Ovary (tissue), 9 donors: ENCODE results near the gene LSAMP. TPM values are rescaled to one million over a fixed set of nuclear protein-coding genes. Genes with fewer than 3 reads are reported as not detected.

ENCODE experiments used
- DNase-seq, 5 donors: peaks; one replicate each; pipeline ENCODE4 v3.0.0-alpha.2; 2019 to 2020
- H3K27ac ChIP-seq, 2 donors: fragments of 200-600 bp; one replicate each; pipeline versions ENCODE4 v1.5.1 to v1.8.0; 2019 to 2022
- H3K27me3 ChIP-seq: fragments of 200-600 bp; one replicate; pipeline ENCODE4 v1.8.0; 2022
- H3K36me3 ChIP-seq: fragments of 200-600 bp; sonication (generic); one replicate; pipeline ENCODE4 v1.5.1; 2019
- H3K4me1 ChIP-seq: one replicate; pipeline ENCODE4 v1.8.1; 2013; ENCODE audit warnings: mild to moderate bottlenecking, moderate library complexity; ENCODE audit not compliant: insufficient read depth
- H3K4me3 ChIP-seq: fragments of 200-600 bp; sonication (generic); one replicate; pipeline ENCODE4 v1.5.1; 2017
- H3K9me3 ChIP-seq, 2 donors: fragments of 200-600 bp in 1 of 2; sonication (generic) in 1 of 2; one replicate each; pipeline versions ENCODE4 v1.5.1 to v1.8.1; 2013 to 2019; ENCODE audit warnings: mild to moderate bottlenecking in 1 of 2, moderate library complexity in 1 of 2
- EP300 ChIP-seq: sonication (generic); formaldehyde crosslinking; IDR thresholded peaks from one replicate; pipeline ENCODE4 v1.6.1; 2017; ENCODE audit warnings: antibody characterized with exemption
- POLR2A ChIP-seq: fragments of 450-650 bp; IDR thresholded peaks from one replicate; pipeline ENCODE4 v1.6.1; 2017; ENCODE audit warnings: antibody characterized with exemption, mild to moderate bottlenecking, moderate library complexity
- WGBS, 3 donors: extraction: QIAGEN DNeasy Blood & Tissue Kit in 1 of 3; methylation state at CpG; one replicate each; pipeline versions ENCODE4 v1.1.5 to v1.1.7; 2013 to 2017; 5-methylcytosine and 5-hydroxymethylcytosine counted together
- intact Hi-C, 4 donors: fragments of 100-400 bp; cut with DNase I; formaldehyde crosslinking; loops; one replicate each; pipeline versions ENCODE4 v1.11.0 to v1.15.1; 2022 to 2023
- polyA plus RNA-seq, 2 donors: library from polyadenylated mRNA; stranded (reverse); fragments of 200-250 nt in 1 of 2; fragments of 350-450 nt in 1 of 2; fragmentation: Illumina TruSeq in 1 of 2; extraction: RNeasy Lipid Tissue Mini Kit (QIAGEN cat#74804) in 1 of 2; gene quantifications; one replicate each; pipeline ENCODE4 v1.2.3, GENCODE V29; 2013 to 2014
- total RNA-seq, 7 donors: library from RNA; depleted of rRNA in 2 of 7; stranded (reverse); fragments of >200 nt in 2 of 7; fragmentation: NEBNext Ultra II Directional in 3 of 7; extraction: Animal tissue kit (Norgen Biotek cat#: 25700) in 3 of 7; gene quantifications; one replicate each; pipeline versions ENCODE4 v1.1.0 to v1.2.4, GENCODE V29; 2016 to 2023
- TF ChIP-seq, protein P1 (sequence below), 3 donors: fragments of 450-650 bp in 2 of 3; fragments of 200-600 bp in 1 of 3; IDR thresholded peaks; one replicate each; pipeline versions ENCODE4 v1.5.1 to v1.8.0; 2016 to 2022; ENCODE audit warnings: antibody characterized with exemption in 3 of 3, mild to moderate bottlenecking in 1 of 3
- donor health status: DM: no; HTN: no; CAD: no; lungs with moderate emphysema.
- donor health status: DM: no; HTN: no; CAD: no.
- donor health status: Bipolar disorder and iron deficiency.
- donor health status: DM: yes; HTN: yes; CAD: no.
- donor health status: DM: no; HTN: no; CAD: no.
- donor health status: DM: yes; HTN: yes; CAD: no.

The LSAMP gene
- total and polyA plus RNA-seq, 9 donors, result 1.1 to 13.0 (median 5.4) TPM

DNA sequence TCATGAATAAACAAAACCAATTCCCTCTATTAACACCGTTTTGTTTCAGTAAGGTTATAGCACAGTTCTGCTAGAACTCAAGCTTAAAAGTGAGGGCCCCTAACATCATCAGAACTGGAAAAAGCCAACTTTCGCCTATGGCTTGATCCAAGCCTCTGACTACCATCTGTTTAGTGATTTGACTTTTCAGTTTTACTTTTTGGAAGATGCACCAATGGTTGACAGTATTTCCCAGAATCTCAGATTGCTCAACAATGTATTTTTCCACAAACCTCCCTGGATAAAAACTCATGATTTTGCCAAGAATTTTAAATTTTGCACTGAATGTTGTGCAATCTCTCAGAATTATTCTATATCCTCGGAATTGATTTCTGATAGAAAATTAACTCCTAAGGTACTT lies 190.7 kb downstream of the LSAMP start:
- 58 to 70% (median 64%) methylated on average over 3 of the region's 3 CpGs for WGBS, 3 donors
- TF ChIP-seq POLR2A (no peak), EP300 (no peak)
- TF ChIP-seq, protein P1, sequence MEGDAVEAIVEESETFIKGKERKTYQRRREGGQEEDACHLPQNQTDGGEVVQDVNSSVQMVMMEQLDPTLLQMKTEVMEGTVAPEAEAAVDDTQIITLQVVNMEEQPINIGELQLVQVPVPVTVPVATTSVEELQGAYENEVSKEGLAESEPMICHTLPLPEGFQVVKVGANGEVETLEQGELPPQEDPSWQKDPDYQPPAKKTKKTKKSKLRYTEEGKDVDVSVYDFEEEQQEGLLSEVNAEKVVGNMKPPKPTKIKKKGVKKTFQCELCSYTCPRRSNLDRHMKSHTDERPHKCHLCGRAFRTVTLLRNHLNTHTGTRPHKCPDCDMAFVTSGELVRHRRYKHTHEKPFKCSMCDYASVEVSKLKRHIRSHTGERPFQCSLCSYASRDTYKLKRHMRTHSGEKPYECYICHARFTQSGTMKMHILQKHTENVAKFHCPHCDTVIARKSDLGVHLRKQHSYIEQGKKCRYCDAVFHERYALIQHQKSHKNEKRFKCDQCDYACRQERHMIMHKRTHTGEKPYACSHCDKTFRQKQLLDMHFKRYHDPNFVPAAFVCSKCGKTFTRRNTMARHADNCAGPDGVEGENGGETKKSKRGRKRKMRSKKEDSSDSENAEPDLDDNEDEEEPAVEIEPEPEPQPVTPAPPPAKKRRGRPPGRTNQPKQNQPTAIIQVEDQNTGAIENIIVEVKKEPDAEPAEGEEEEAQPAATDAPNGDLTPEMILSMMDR (IDR thresholded peaks at IDR 0.05), result no peak
- Histone ChIP-seq H3K9me3 (no peaks in the 10 kb centered on the region), H3K4me3 (no peak overlapping the region), H3K27me3 (no peaks in the 10 kb centered on the region), H3K27ac (no peak overlapping the region), H3K4me1 (no peaks in the 10 kb centered on the region), H3K36me3 (no peaks in the 10 kb centered on the region)
- intact Hi-C loops, result no loop called here
- no peak for DNase-seq

DNA sequence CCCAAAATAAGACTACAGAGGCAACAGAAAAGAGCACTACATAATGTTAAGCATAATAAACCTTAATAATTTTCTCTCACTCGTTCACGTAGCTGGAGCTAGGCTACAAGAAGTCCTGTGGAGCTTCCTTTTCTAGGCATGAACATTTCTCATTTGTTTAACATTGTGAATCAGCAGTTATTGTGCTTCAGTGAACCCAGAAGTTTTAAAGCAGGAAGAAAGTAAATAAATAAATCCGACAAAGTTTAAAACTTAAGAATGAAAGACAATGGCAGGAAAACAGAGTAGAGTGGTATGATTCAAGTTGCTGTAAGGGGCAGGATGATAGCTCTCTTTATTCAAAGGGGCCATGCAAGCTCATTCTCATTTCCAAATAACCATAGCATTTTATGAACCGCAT lies 191.8 kb downstream of the LSAMP start:
- H3K27ac ChIP-seq, result no peak overlapping the region
- no peaks in the 10 kb centered on the region for H3K4me1 ChIP-seq
- intact Hi-C loops, result no loop called here
- no peaks in the 10 kb centered on the region for H3K9me3 ChIP-seq
- WGBS, 3 donors, result 55 to 61% (median 61%) methylated on average over 4 of the region's 4 CpGs
- H3K4me3 ChIP-seq, result no peak overlapping the region
- no peak for DNase-seq
- TF ChIP-seq POLR2A, result no peak
- TF ChIP-seq, protein P1 (IDR thresholded peaks at IDR 0.05), result no peak
- TF ChIP-seq EP300, result no peak
- no peaks in the 10 kb centered on the region for H3K27me3 ChIP-seq
- no peaks in the 10 kb centered on the region for H3K36me3 ChIP-seq

DNA sequence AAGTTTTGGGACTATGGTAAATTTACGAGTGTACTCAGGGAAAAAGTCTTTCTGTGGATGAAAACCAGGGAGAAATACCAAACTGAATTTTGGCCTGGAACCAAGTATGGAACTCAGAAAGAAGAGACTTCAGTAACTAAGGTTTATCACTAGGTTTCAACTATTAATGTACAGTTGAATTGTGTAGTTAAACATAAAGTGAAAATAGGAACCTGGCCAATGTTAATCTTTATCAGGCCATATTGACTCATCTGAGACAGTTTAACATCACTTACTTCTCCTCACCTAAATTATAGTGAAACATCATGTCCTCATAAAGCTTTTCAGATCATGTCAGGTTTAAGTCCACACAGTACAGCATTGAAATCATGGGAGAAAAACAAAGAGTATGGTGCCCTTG lies 197.7 kb downstream of the LSAMP start:
- H3K27ac ChIP-seq, result no peak overlapping the region
- no peaks in the 10 kb centered on the region for H3K4me1 ChIP-seq
- no peak for DNase-seq
- 14 to 24% (median 24%) methylated on average over 1 of the region's 1 CpG for WGBS, 3 donors
- TF ChIP-seq, protein P1 (IDR thresholded peaks at IDR 0.05), result no peak
- TF ChIP-seq POLR2A (no peak), EP300 (no peak)
- H3K27me3 ChIP-seq, result no peaks in the 10 kb centered on the region
- H3K9me3 ChIP-seq, result no peaks in the 10 kb centered on the region
- H3K4me3 ChIP-seq, result no peak overlapping the region
- H3K36me3 ChIP-seq, result no peaks in the 10 kb centered on the region
- intact Hi-C loops, result no loop called here

DNA sequence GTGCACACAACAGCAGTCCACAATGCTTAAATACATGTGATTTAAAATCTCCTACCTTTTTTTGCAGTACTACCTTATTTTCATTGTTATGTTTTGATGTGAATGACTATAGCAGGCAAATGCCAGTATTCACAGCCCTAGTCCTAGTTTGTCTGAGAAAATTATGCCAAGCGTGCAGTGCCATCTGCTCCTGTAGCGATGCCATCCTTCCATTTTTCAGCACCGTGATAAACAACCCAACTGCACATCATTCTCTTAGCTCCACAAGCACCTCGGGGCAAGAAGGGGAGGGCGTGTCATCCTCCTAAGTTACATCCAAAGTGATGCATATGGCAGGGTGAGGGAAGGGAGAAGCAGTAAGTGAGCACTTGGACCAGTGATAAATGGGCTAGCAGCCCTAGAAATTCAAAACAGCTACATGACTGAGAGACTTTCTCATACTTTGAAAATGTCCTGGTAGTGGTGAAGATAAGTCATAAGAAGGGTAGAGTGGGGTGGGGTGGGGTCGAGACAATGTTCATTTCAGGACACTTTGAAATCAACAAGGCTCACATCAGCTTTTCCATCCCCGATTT lies 198.8 kb downstream of the LSAMP start:
- H3K27ac ChIP-seq, result no peak overlapping the region
- no peaks in the 10 kb centered on the region for H3K4me1 ChIP-seq
- H3K4me3 ChIP-seq, result no peak overlapping the region
- TF ChIP-seq POLR2A, result no peak
- TF ChIP-seq EP300, result no peak
- TF ChIP-seq, protein P1 (IDR thresholded peaks at IDR 0.05), result no peak
- H3K27me3 ChIP-seq, result no peaks in the 10 kb centered on the region
- intact Hi-C loops, result no loop called here
- DNase-seq, result no peak
- WGBS, 3 donors, result 88 to 92% (median 92%) methylated on average over 7 of the region's 7 CpGs
- H3K36me3 ChIP-seq, result no peaks in the 10 kb centered on the region
- H3K9me3 ChIP-seq, result no peaks in the 10 kb centered on the region
